A549 (cell line): ENCODE measurements around the gene PPAT. TPM values are rescaled to one million over a fixed set of nuclear protein-coding genes. Genes with fewer than 3 reads are reported as not detected.

Experiments
- ATAC-seq, 2 experiments: fragments of 200-7000 bp in 1 of 2; fragments of >200 bp in 1 of 2; cut with Nextera tagmentation in 1 of 2; cut with Tn5 transposase in 1 of 2; 3 replicates each; pipeline versions ENCODE4 v1.8.0 to v1.9.1; 2018 to 2020; ENCODE audit warnings: mild to moderate bottlenecking in 1 of 2, moderate library complexity in 1 of 2
- CTCF ChIA-PET: fragments of 300-600 bp; sonication (Branson Sonifier 250); formaldehyde crosslinking; extraction: SDS; loops from one replicate; lab custom pipeline; 2021; ENCODE audit warnings: antibody characterized with exemption, inconsistent platforms; lab: Yijun Ruan, JAX
- POLR2A ChIA-PET: fragments of 350-600 bp; formaldehyde crosslinking; extraction: SDS; loops from one replicate; lab custom pipeline; 2021; ENCODE audit warnings: antibody characterized with exemption, inconsistent platforms; lab: Yijun Ruan, JAX
- DNase-seq, 2 experiments: peaks; one replicate each; pipeline versions ENCODE4 v3.0.0 to v3.0.0-alpha.2; 2011 to 2016; ENCODE audit warnings: low read depth in 1 of 2, low spot score in 1 of 2
- FAIRE-seq: peaks from 2 replicates; lab custom pipeline; 2011; peaks lifted over from hg19 to GRCh38; lab: Jason Lieb, UNC
- H3K27ac ChIP-seq, 2 experiments: fragments of >200 bp; sonication (Bioruptor Twin); formaldehyde crosslinking; 3 replicates each; pipeline ENCODE4 v1.5.1; 2016 to 2017
- H3K4me1 ChIP-seq: fragments of >200 bp; sonication (Bioruptor Twin); formaldehyde crosslinking; 3 replicates; pipeline ENCODE4 v1.6.1; 2016
- H3K4me2 ChIP-seq: fragments of >200 bp; sonication (Bioruptor Twin); formaldehyde crosslinking; 3 replicates; pipeline ENCODE4 v1.6.1; 2016
- H3K4me3 ChIP-seq: fragments of >200 bp; sonication (Bioruptor Twin); formaldehyde crosslinking; 3 replicates; pipeline ENCODE4 v1.5.1; 2016
- H3K9me3 ChIP-seq: fragments of >200 bp; sonication (Bioruptor Twin); formaldehyde crosslinking; 3 replicates; pipeline ENCODE4 v1.6.1; 2016
- BHLHE40 ChIP-seq: IDR thresholded peaks from 2 replicates; pipeline ENCODE4 v1.6.1; 2012; ENCODE audit warnings: low read depth, low read length, inconsistent platforms
- ELK1 ChIP-seq: fragments of 150-350 bp; IDR thresholded peaks from 2 replicates; pipeline ENCODE4 v1.6.1; 2014; ENCODE audit warnings: low read depth, mild to moderate bottlenecking, low read length
- FOSL2 ChIP-seq, 2 experiments: fragments of 450-650 bp in 1 of 2; fragments of >200 bp in 1 of 2; sonication (Bioruptor Twin) in 1 of 2; formaldehyde crosslinking; IDR thresholded peaks; 2 replicates each; pipeline versions ENCODE4 v1.5.0 to v1.6.1; 2016 to 2020; ENCODE audit warnings: mild to moderate bottlenecking in 1 of 2, moderate library complexity in 1 of 2
- HDAC2 ChIP-seq: fragments of 200-600 bp; sonication (generic); IDR thresholded peaks from 2 replicates; pipeline ENCODE4 v1.6.1; 2016
- HEYL ChIP-seq: fragments of 250-450 bp; sonication (Bioruptor Pico); IDR thresholded peaks from 2 replicates; pipeline ENCODE4 v1.8.0; 2021; ENCODE audit warnings: mild to moderate bottlenecking, moderate library complexity
- HMGXB4 ChIP-seq: fragments of 250-450 bp; sonication (Bioruptor Pico); IDR thresholded peaks from 2 replicates; pipeline ENCODE4 v1.5.0; 2021; ENCODE audit warnings: mild to moderate bottlenecking, moderate library complexity, borderline replicate concordance
- HOXB13 ChIP-seq: fragments of 250-450 bp; sonication (Bioruptor Pico); IDR thresholded peaks from 2 replicates; pipeline ENCODE4 v1.5.0; 2020; ENCODE audit warnings: low read depth, mild to moderate bottlenecking, moderate library complexity
- HOXB5 ChIP-seq: fragments of 250-450 bp; sonication (Bioruptor Pico); IDR thresholded peaks from 2 replicates; pipeline ENCODE4 v1.5.0; 2020; ENCODE audit warnings: mild to moderate bottlenecking, moderate library complexity
- KDM5A ChIP-seq: fragments of 200-600 bp; sonication (generic); IDR thresholded peaks from 2 replicates; pipeline ENCODE4 v1.6.1; 2016; ENCODE audit warnings: antibody characterized with exemption, mild to moderate bottlenecking
- MAFK ChIP-seq: fragments of 450-650 bp; IDR thresholded peaks from 2 replicates; pipeline ENCODE4 v1.6.1; 2014; ENCODE audit not compliant: partially characterized antibody
- PBX3 ChIP-seq: IDR thresholded peaks from 2 replicates; pipeline ENCODE4 v1.6.1; 2012
- POLR2A ChIP-seq: IDR thresholded peaks from 2 replicates; pipeline ENCODE4 v1.6.1; 2012; ENCODE audit warnings: mild to moderate bottlenecking, low read length
- RARB ChIP-seq: fragments of 250-450 bp; sonication (Bioruptor Pico); IDR thresholded peaks from 2 replicates; pipeline ENCODE4 v1.8.0; 2021; ENCODE audit warnings: mild to moderate bottlenecking, moderate library complexity
- RFX5 ChIP-seq: fragments of 450-650 bp; IDR thresholded peaks from 2 replicates; pipeline ENCODE4 v1.7.1; 2014; ENCODE audit warnings: antibody characterized with exemption, mild to moderate bottlenecking, moderate library complexity
- TP53 ChIP-seq: fragments of 250-450 bp; sonication (Bioruptor Pico); IDR thresholded peaks from 2 replicates; pipeline ENCODE4 v1.5.0; 2021; ENCODE audit warnings: mild to moderate bottlenecking, moderate library complexity
- WGBS: methylation state at CpG from one replicate; pipeline ENCODE4 v1.1.6; 2017; ENCODE audit errors: missing lambda C conversion rate; 5-methylcytosine and 5-hydroxymethylcytosine counted together
- polyA plus RNA-seq, 4 experiments: library from polyadenylated mRNA; depleted of rRNA in 3 of 4; stranded (reverse); fragments of >200 nt; fragmentation: RNase III in 1 of 4; extraction: RNeasy Plus Mini Kit Qiagen cat#74134 plus additional on column Dnase treatment in 1 of 4; gene quantifications; 2 replicates in 3 of 4; 3 replicates in 1 of 4; pipeline ENCODE4 v1.2.3, GENCODE V29; 2011 to 2017
- TF ChIP-seq, protein P1 (sequence below): fragments of 200-600 bp; sonication (generic); IDR thresholded peaks from 2 replicates; pipeline ENCODE4 v1.6.1; 2016; ENCODE audit warnings: antibody characterized with exemption, mild to moderate bottlenecking, moderate library complexity
- TF ChIP-seq, protein P2 (sequence below): fragments of 450-650 bp; IDR thresholded peaks from 2 replicates; pipeline ENCODE4 v1.6.1; 2014; ENCODE audit warnings: antibody characterized with exemption

The PPAT gene
- polyA plus RNA-seq, 2 of the 4 experiments (the other 2 are of a cell fraction) = 22.8 to 26.7 TPM

DNA sequence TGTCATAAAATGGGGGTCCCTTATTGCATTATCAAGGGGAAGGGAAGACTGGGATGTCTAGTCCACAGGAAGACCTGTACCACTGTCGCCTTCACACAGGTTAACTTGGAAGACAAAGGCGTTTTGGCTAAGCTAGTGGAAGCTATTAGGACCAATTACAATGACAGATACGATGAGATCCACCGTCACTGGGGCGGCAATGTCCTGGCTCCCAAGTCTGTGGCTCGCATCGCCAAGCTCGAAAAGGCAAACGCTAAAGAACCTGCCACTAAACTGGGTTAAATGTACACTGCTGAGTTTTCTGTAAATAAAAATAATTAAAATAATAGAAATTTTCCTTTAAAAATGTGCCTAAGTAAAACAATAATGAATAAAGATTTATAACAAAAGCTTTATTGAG, 78.8 kb downstream of the PPAT start (continued):
- TF ChIP-seq, protein P1, sequence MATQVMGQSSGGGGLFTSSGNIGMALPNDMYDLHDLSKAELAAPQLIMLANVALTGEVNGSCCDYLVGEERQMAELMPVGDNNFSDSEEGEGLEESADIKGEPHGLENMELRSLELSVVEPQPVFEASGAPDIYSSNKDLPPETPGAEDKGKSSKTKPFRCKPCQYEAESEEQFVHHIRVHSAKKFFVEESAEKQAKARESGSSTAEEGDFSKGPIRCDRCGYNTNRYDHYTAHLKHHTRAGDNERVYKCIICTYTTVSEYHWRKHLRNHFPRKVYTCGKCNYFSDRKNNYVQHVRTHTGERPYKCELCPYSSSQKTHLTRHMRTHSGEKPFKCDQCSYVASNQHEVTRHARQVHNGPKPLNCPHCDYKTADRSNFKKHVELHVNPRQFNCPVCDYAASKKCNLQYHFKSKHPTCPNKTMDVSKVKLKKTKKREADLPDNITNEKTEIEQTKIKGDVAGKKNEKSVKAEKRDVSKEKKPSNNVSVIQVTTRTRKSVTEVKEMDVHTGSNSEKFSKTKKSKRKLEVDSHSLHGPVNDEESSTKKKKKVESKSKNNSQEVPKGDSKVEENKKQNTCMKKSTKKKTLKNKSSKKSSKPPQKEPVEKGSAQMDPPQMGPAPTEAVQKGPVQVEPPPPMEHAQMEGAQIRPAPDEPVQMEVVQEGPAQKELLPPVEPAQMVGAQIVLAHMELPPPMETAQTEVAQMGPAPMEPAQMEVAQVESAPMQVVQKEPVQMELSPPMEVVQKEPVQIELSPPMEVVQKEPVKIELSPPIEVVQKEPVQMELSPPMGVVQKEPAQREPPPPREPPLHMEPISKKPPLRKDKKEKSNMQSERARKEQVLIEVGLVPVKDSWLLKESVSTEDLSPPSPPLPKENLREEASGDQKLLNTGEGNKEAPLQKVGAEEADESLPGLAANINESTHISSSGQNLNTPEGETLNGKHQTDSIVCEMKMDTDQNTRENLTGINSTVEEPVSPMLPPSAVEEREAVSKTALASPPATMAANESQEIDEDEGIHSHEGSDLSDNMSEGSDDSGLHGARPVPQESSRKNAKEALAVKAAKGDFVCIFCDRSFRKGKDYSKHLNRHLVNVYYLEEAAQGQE = no peak

GRCh38 chr4:56348576-56348975, 86.8 kb downstream of the PPAT start:
- FAIRE-seq (no peak), DNase-seq (no peak)
- H3K27ac ChIP-seq = no peak overlapping the region
- no peaks in the 10 kb centered on the region for H3K4me1 ChIP-seq
- POLR2A ChIA-PET = no interaction called here
- no peak overlapping the region for H3K4me3 ChIP-seq
- no peak overlapping the region for H3K4me2 ChIP-seq
- WGBS = 92% methylated on average over 3 of the region's 3 CpGs
- no peak for TF ChIP-seq HEYL (CRISPR knock-in tag)
- no peak for TF ChIP-seq HDAC2
- no peak for TF ChIP-seq ELK1
- TF ChIP-seq, protein P2, sequence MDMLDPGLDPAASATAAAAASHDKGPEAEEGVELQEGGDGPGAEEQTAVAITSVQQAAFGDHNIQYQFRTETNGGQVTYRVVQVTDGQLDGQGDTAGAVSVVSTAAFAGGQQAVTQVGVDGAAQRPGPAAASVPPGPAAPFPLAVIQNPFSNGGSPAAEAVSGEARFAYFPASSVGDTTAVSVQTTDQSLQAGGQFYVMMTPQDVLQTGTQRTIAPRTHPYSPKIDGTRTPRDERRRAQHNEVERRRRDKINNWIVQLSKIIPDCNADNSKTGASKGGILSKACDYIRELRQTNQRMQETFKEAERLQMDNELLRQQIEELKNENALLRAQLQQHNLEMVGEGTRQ = no peak
- TF ChIP-seq TP53 = no peak
- no peak for TF ChIP-seq HOXB13 (CRISPR knock-in tag)
- TF ChIP-seq RFX5 = no peak
- TF ChIP-seq KDM5A = no peak
- TF ChIP-seq PBX3 = no peak
- no peak for TF ChIP-seq RARB (CRISPR knock-in tag)
- TF ChIP-seq BHLHE40 = no peak
- no peak for TF ChIP-seq MAFK
- TF ChIP-seq HOXB5 = no peak
- TF ChIP-seq HMGXB4 (CRISPR knock-in tag) = no peak
- TF ChIP-seq, all 56 proteins: peak for 0
- no peak for ATAC-seq
- CTCF ChIA-PET = interaction anchor here (1.7 kb wide), 1 partner anchor 23 kb away, joined by 4 read pairs; no protein-coding TSS in a partner anchor
- H3K9me3 ChIP-seq = no peaks in the 10 kb centered on the region

DNA sequence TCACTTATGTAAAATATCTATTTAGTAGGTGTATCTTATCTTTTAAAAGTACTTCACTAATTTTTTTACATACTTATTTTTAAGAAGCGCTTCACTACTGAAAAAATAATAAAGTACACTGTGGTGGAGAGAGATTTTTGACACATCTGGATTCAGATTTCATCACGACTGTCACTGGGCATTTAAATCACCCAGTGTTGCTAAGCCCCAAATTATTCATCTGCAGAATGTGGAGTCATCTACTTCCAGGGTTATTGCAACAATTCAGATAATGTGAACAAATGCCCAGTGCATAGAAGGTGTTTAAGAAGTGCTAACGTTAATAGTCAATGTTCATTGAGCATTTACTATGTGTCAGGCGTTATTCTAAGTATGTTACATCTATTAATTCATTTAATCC, 90.0 kb downstream of the PPAT start:
- FAIRE-seq (no peak), DNase-seq (no peak)

More for the DNA sequence above, 90.0 kb downstream of the PPAT start:
- Histone ChIP-seq H3K4me2 (no peak overlapping the region), H3K27ac (no peak overlapping the region), H3K9me3 (no peaks in the 10 kb centered on the region), H3K4me1 (no peaks in the 10 kb centered on the region), H3K4me3 (no peak overlapping the region)
- TF ChIP-seq FOSL2 (IDR thresholded peaks at IDR 0.05) (no peak), FOSL2 (CRISPR knock-in tag; IDR thresholded peaks at IDR 0.05) (no peak), BHLHE40 (no peak), POLR2A (no peak)
- POLR2A ChIA-PET = interaction anchor here (0.6 kb wide), 1 partner anchor 1523 kb away, joined by 3 read pairs; no protein-coding TSS in a partner anchor
- WGBS = 57% methylated on average over 4 of the region's 4 CpGs
- CTCF ChIA-PET = no interaction called here
- no peak for ATAC-seq

Other genes starting within 250 kb of the PPAT start
- gene AASDH, start 48.1 kb downstream of the PPAT start, polyA plus RNA-seq (2011; rRNA removed) = 11.1 and 12.2 TPM in 2 replicates
- gene AASDH, start 48.1 kb downstream of the PPAT start, polyA plus RNA-seq (2017; fragmentation: RNase III; extraction: RNeasy Plus Mini Kit Qiagen cat#74134 plus additional on column Dnase treatment) = 4.6 to 4.8 TPM (median 4.7 TPM) in 3 replicates
- gene PAICS, start 645 bp upstream of the PPAT start, polyA plus RNA-seq (2011; rRNA removed) = 185 and 227 TPM in 2 replicates
- gene PAICS, start 645 bp upstream of the PPAT start, polyA plus RNA-seq (2017; fragmentation: RNase III; extraction: RNeasy Plus Mini Kit Qiagen cat#74134 plus additional on column Dnase treatment) = 154 to 167 TPM (median 156 TPM) in 3 replicates
- 114 and 135 TPM in 2 replicates for gene SRP72, start 32.0 kb upstream of the PPAT start, polyA plus RNA-seq (2011; rRNA removed)
- 70.1 to 73.3 TPM (median 71.6 TPM) in 3 replicates for gene SRP72, start 32.0 kb upstream of the PPAT start, polyA plus RNA-seq (2017; fragmentation: RNase III; extraction: RNeasy Plus Mini Kit Qiagen cat#74134 plus additional on column Dnase treatment)
- 0.08 and 0.09 TPM in 2 replicates for gene ARL9, start 70.2 kb upstream of the PPAT start, polyA plus RNA-seq (2011; rRNA removed)
- gene ARL9, start 70.2 kb upstream of the PPAT start, polyA plus RNA-seq (2017; fragmentation: RNase III; extraction: RNeasy Plus Mini Kit Qiagen cat#74134 plus additional on column Dnase treatment) = not detected in 3 replicates
- not detected in 2 replicates for gene HOPX, start 245.7 kb upstream of the PPAT start, polyA plus RNA-seq (2011; rRNA removed)
- not detected in 3 replicates for gene HOPX, start 245.7 kb upstream of the PPAT start, polyA plus RNA-seq (2017; fragmentation: RNase III; extraction: RNeasy Plus Mini Kit Qiagen cat#74134 plus additional on column Dnase treatment)